Activated naive CD4-positive, alpha-beta T cell treated with anti-CD3 and anti-CD28 coated beads, Interleukin-2, amount 10 ng/mL, durations not matched to agents 7 days and 5 days (primary cell): ENCODE data around the gene TRIM2.
A peak's percentile ranks its signal among the peaks of the same experiment; 100 is the strongest.
"Not testable (repeated sequence)": the region's sequence is repeated elsewhere in the genome, so short reads cannot be mapped to it uniquely, and the experiment has no call there.

Experiments used
- CTCF ChIA-PET: fragments of 350-600 bp; sonication (Branson Sonifier 250); formaldehyde crosslinking; loops from one replicate; lab custom pipeline; 2021; ENCODE audit warnings: antibody characterized with exemption; lab: Charles Lee
- DNase-seq: peaks from one replicate; pipeline ENCODE4 v3.0.0-alpha.2; 2020
- H3K27ac Mint-ChIP-seq: one replicate; pipeline ENCODE4 v1.8.0; 2021; ENCODE audit warnings: mild to moderate bottlenecking, moderate library complexity, mixed read lengths
- H3K27me3 Mint-ChIP-seq: one replicate; pipeline ENCODE4 v1.8.0; 2021; ENCODE audit warnings: mild to moderate bottlenecking, mixed read lengths
- H3K36me3 Mint-ChIP-seq: one replicate; pipeline ENCODE4 v1.8.0; 2021; ENCODE audit warnings: mixed read lengths
- H3K4me1 Mint-ChIP-seq: one replicate; pipeline ENCODE4 v1.8.0; 2021; ENCODE audit warnings: mixed read lengths
- H3K4me3 Mint-ChIP-seq: one replicate; pipeline ENCODE4 v1.8.0; 2021; ENCODE audit warnings: mild to moderate bottlenecking, moderate library complexity, mixed read lengths
- H3K9me3 Mint-ChIP-seq: one replicate; pipeline ENCODE4 v1.8.0; 2021; ENCODE audit warnings: mixed read lengths

Gene TRIM2

DNA sequence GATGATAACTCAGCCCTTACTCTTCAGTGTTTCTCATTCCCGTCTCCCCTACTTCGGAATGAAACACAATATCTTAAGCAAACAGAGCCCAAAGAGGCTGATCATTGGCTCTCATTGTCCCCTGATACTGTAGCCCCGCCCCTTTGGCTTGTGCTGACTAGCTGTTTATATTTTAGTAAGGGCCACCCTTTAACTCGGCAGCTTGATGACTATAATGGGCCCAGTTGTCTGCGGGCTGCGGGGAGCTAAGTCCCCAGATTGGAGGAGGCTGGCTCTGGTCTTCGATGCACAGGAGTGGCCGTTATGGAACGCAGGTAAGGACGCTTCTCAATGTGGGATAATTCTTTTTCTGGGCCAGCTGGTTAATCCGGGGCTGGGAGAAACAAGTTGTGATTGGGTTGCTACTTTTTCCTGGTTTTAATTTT lies at the start of gene TRIM2:
Gene TRIM2, plus strand, starts transcription at position 197 of the 425 bp plus-strand sequence. Its CDS starts 88 bp downstream, at position 285.
- no peak for DNase-seq
- Mint-ChIP-seq H3K9me3 (no peaks in the 10 kb centered on the region), H3K27me3 (peaks cover 34% of the 10 kb centered on the region), H3K27ac (peak within 1 kb of the TSS; percentile 7), H3K4me3 (peak within 1 kb of the TSS; percentile 43), H3K36me3 (no peaks in the 10 kb centered on the region), H3K4me1 (peaks cover 26% of the 10 kb centered on the region)
- CTCF ChIA-PET = interaction anchor here (0.6 kb wide), 1 partner anchor 114 kb away, joined by 3 read pairs; no protein-coding TSS in a partner anchor

DNA sequence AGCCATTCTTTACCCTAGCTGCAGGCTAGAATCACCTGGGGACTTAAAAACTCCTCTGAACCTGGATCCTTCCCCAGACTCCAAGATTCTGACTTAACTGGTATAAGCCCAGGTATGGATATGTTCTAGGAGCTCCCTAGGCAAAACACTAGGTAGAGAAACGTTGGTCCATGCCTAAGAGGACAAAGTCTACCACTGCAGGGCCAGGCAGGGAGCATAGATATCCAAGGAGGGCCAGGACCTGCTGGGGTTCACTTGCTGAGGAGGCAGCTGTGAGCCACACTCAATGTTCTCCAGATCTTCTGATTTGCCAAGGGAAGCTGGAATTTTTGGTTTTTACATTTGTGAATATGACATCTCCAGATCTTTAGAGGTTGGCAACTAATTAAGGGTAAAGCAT lies 48.6 kb upstream of the TRIM2 start:
- Mint-ChIP-seq H3K4me1 (peaks cover 50% of the 10 kb centered on the region), H3K27ac (no peak overlapping the region), H3K4me3 (no peak overlapping the region), H3K27me3 (peaks cover 52% of the 10 kb centered on the region), H3K9me3 (no peaks in the 10 kb centered on the region), H3K36me3 (no peaks in the 10 kb centered on the region)
- CTCF ChIA-PET = interaction anchor here (0.6 to 2.8 kb wide), 9 partner anchors 11 to 496 kb away, joined by 3 to 20 read pairs (median 3); no protein-coding TSS in a partner anchor
- no peak for DNase-seq

DNA sequence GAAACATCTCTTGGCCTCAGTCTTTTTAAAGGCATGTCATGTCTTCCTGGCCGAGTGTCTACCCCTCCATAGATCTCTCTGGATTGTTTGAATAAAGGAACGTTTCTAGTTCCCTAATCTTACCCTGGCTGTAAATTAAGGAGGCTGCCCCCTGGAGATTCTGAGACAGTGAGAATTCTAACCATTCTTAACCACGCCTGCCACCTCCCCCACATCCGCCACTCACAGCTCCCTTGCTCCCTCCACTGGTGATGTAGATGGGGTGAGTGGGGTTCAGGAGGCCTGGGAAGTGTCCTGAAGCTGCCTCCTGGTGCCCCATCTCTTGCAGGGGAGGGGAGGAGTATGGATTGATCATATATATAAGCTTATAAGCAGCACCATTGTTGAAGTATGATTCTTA lies 48.0 kb upstream of the TRIM2 start:
- no peak overlapping the region for H3K4me3 Mint-ChIP-seq
- H3K27me3 Mint-ChIP-seq = peaks cover 50% of the 10 kb centered on the region
- DNase-seq = peak; percentile 50
- no peaks in the 10 kb centered on the region for H3K36me3 Mint-ChIP-seq
- no peaks in the 10 kb centered on the region for H3K9me3 Mint-ChIP-seq
- peaks cover 50% of the 10 kb centered on the region for H3K4me1 Mint-ChIP-seq
- no peak overlapping the region for H3K27ac Mint-ChIP-seq
- CTCF ChIA-PET = interaction anchor here (0.6 to 2.8 kb wide), 9 partner anchors 11 to 495 kb away, joined by 3 to 20 read pairs (median 3); no protein-coding TSS in a partner anchor

DNA sequence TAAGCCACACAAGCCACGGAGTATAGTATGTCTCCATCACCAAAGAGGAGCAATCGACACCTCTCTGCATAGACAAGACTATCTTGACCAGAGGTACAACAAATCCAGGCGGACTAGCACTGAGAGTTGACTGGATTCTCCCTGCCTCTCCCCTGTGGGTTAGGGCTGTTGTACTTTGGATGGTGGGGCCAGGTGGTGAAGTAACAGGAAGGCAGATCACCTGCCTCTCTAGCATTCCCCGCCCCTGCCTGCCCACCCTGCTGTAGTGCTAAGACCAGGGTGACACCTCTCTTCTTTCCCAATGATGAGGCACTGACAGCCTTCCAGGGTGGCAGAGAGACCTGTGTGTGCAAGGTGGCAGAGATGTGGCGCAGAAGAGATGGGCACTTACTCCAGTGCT lies 47.5 kb upstream of the TRIM2 start:
- Mint-ChIP-seq H3K9me3 (no peaks in the 10 kb centered on the region), H3K27me3 (peaks cover 45% of the 10 kb centered on the region), H3K4me3 (no peak overlapping the region), H3K27ac (no peak overlapping the region), H3K4me1 (peaks cover 48% of the 10 kb centered on the region), H3K36me3 (no peaks in the 10 kb centered on the region)
- CTCF ChIA-PET = interaction anchor here (1.1 to 2.8 kb wide), 7 partner anchors 10 to 76 kb away, joined by 3 to 20 read pairs (median 4); no protein-coding TSS in a partner anchor
- DNase-seq = no peak

DNA sequence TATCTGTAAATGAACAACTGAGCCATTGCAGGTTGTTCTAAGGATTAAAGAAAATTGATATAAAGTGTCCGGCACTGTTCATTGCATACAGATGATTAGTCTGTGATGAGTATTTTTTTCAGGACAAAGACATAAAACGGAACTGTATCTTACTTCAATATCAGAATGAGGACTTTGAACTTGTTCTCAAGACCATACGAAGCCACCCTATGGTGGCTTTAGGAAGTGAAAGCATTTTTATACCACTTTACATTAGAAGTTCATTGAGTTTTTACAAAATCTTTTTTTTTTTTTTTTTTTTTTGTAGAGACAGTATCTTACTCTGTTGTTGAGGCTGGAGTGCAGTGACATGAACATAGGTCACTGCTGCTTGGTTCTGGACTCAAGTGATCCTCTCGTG lies 45.2 kb upstream of the TRIM2 start:
- H3K4me1 Mint-ChIP-seq = peaks cover 27% of the 10 kb centered on the region
- no peak overlapping the region for H3K4me3 Mint-ChIP-seq
- H3K9me3 Mint-ChIP-seq = no peaks in the 10 kb centered on the region
- H3K27me3 Mint-ChIP-seq = peaks cover 25% of the 10 kb centered on the region
- no peaks in the 10 kb centered on the region for H3K36me3 Mint-ChIP-seq
- no peak for DNase-seq
- CTCF ChIA-PET = interaction anchor here (1.1 to 1.9 kb wide), 4 partner anchors 17 to 159 kb away, joined by 4 to 6 read pairs (median 4); no protein-coding TSS in a partner anchor
- no peak overlapping the region for H3K27ac Mint-ChIP-seq

DNA sequence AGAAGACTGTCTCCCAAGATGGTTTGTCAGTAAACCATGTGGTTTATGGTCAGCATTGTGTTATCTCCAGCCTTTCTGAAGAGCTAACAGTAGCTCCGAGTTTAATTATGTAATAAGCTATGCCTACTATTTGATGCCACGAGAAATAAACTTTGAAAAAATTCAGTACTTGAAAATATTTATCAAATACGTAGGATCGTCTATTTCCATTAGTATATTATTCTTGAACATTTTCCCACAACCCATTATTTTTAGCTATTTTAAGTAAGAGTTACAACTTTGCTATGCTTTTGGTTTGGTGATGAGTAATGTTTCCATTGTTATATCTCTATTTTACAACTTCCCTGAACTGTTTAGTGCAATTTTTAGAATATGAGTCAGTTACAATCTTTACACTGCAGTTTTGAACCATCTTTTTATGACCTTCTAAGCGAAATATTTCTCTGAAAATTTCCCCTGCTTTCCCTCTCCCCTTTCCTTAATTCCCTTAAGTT lies 44.5 kb upstream of the TRIM2 start:
- Mint-ChIP-seq H3K4me1 (peaks cover 20% of the 10 kb centered on the region), H3K36me3 (no peaks in the 10 kb centered on the region), H3K27ac (no peak overlapping the region), H3K27me3 (peaks cover 25% of the 10 kb centered on the region), H3K4me3 (no peak overlapping the region), H3K9me3 (no peaks in the 10 kb centered on the region)
- CTCF ChIA-PET = interaction anchor here (1.0 to 1.9 kb wide), 5 partner anchors 17 to 360 kb away, joined by 3 to 6 read pairs (median 4); no protein-coding TSS in a partner anchor
- no peak for DNase-seq

DNA sequence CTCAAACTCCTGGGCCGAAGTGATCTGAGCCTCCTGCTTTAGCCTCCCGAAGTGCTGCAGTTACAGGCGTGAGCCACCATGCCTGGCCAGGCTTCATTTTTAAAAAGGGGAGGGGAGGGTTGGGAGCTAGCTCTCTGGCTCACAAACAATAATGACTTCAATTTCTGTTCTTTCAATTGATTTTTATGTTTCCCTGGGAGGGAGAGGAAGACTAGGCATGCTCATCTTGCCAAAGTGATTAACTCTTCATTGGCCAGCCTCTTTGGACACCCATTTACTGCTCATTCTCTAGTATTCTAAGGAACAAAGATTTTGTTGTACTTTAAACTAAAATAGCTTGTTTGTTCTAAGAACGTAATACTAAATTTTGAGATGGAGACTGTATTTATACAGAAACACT lies 43.4 kb upstream of the TRIM2 start:
- Mint-ChIP-seq H3K4me3 (no peak overlapping the region), H3K9me3 (peaks cover 1% of the 10 kb centered on the region), H3K27me3 (peaks cover 18% of the 10 kb centered on the region), H3K4me1 (peaks cover 12% of the 10 kb centered on the region), H3K36me3 (peaks cover 1% of the 10 kb centered on the region), H3K27ac (no peak overlapping the region)
- CTCF ChIA-PET = interaction anchor here (0.6 to 1.9 kb wide), 5 partner anchors 18 to 223 kb away, joined by 3 to 6 read pairs (median 4); no protein-coding TSS in a partner anchor
- DNase-seq = no peak

DNA sequence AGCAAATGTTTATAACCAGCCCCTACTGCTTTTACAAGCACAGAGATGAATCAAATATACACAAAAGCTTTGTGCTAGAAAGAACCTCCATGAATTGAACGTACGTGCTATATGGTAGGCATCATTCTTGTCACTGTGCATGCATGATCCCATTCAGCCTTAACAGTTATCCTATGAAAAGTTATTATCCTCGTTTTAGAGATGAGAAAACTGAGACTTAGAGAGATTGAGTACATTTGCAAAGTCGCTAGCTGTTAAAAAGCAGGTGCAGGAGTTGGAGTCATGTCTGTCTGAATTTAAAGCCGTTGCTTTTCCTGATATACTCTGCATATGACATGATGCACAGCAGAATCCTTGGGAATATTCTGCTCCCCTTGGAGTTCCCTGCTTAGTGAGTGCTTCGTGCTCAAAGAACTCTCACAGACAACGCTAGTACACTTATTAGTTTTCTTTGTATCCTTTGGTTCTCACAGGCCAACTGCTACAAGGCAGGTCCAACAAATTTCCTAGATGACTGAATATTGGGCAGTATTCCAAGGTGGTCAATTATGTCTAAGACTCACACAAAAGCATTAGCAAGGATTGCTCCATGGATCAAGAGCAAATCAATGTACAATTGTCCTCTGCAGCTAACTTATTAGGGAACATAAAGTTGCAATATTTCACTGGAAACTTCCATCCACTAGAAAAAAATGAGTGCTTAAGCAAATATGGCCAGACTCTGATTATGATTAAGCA lies 42.8 kb upstream of the TRIM2 start:
- Mint-ChIP-seq H3K4me3 (no peak overlapping the region), H3K4me1 (peaks cover 6% of the 10 kb centered on the region), H3K9me3 (peaks cover 1% of the 10 kb centered on the region), H3K36me3 (peaks cover 1% of the 10 kb centered on the region), H3K27me3 (peaks cover 20% of the 10 kb centered on the region), H3K27ac (no peak overlapping the region)
- CTCF ChIA-PET = interaction anchor here (0.9 to 1.9 kb wide), 2 partner anchors 34 to 223 kb away, joined by 4 to 6 read pairs; no protein-coding TSS in a partner anchor
- DNase-seq = no peak

DNA sequence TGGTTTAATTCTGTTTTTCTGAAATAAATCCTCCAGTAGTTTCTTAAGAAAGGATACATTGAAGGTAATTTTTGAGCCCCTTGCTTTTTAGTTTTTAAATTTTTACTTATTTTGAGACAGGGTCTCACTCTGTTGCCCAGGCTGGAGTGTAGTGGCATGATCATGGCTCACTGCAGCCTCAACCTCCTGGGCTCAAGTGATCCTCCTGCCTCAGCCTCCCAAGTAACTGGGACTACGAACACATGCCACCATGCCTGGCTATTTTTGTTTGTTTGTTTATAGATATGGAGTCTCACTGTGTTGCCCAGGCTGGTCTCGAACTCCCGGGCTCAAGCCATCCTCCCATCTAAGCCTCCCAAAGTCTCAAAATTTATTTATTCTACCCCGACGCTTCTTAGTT lies 39.0 kb upstream of the TRIM2 start:
- not testable (repeated sequence) for DNase-seq, H3K4me3 Mint-ChIP-seq, H3K4me1 Mint-ChIP-seq, H3K27ac Mint-ChIP-seq, H3K9me3 Mint-ChIP-seq, H3K36me3 Mint-ChIP-seq
- CTCF ChIA-PET = interaction anchor here (1.5 kb wide), 1 partner anchor 484 kb away, joined by 4 read pairs; no protein-coding TSS in a partner anchor
- H3K27me3 Mint-ChIP-seq = peaks cover 18% of the 10 kb centered on the region

DNA sequence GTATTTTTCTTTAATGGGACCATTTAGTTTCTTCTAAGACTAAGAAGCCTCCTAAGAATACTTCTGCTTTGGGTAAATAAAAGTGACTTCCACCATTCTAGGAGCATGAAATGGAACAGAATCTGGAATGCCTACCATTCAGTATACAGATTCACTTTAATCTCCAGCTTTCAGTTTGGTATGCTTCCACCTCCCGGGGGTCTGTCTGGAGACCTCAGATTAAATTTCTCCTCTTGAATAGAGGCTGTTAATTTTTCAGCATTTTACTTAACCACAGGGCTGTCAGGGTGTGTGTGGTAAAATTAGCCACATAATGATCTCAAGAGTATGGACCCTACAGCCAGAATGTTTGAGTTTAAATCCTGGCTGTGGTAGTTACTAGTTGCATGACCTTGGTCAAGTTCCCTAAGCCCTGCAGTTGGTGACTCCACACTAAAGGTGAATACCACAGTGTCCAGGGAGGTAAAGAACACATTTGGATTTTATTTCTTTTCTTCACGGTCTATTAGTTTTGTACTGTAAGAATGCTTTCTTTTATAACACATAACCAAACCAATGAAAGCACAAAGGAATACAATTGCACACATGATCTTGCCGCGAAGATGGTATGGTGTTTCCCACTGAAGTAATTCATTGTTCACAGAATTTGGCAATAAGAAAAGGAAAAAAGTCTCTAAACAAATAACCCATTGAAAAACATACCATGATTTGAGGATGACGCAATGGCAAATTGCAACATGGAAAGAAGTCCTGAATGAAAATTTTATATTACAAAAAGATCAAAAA lies 37.3 kb upstream of the TRIM2 start:
- Mint-ChIP-seq H3K27me3 (peaks cover 18% of the 10 kb centered on the region), H3K4me1 (no peaks in the 10 kb centered on the region), H3K9me3 (peaks cover 1% of the 10 kb centered on the region), H3K27ac (no peak overlapping the region), H3K36me3 (peaks cover 1% of the 10 kb centered on the region), H3K4me3 (no peak overlapping the region)
- CTCF ChIA-PET = no interaction called here
- DNase-seq = no peak

DNA sequence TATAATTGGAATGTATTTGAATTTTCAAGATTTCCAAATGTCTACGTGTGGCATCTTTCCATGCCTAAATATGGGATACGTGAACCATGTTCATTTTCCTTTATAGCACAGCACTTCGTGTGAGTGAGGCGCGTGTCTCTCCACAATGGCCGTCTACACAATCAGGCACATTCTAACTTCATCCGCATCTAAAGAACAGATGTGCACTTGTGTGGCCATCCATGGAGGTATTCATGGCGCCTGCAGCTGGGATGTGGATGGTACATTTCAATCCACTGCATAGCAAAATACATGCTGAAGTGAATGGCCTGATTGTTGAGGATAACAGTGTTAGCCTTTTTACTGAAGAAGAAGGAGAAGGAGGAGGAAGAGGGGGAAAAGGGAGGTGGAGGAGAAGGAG lies 34.5 kb upstream of the TRIM2 start:
- peak overlapping the region; percentile 43 for H3K27ac Mint-ChIP-seq
- H3K27me3 Mint-ChIP-seq = peaks cover 18% of the 10 kb centered on the region
- no peaks in the 10 kb centered on the region for H3K4me1 Mint-ChIP-seq
- peaks cover 1% of the 10 kb centered on the region for H3K36me3 Mint-ChIP-seq
- peaks cover 1% of the 10 kb centered on the region for H3K9me3 Mint-ChIP-seq
- no peak overlapping the region for H3K4me3 Mint-ChIP-seq
- DNase-seq = no peak
- CTCF ChIA-PET = no interaction called here

DNA sequence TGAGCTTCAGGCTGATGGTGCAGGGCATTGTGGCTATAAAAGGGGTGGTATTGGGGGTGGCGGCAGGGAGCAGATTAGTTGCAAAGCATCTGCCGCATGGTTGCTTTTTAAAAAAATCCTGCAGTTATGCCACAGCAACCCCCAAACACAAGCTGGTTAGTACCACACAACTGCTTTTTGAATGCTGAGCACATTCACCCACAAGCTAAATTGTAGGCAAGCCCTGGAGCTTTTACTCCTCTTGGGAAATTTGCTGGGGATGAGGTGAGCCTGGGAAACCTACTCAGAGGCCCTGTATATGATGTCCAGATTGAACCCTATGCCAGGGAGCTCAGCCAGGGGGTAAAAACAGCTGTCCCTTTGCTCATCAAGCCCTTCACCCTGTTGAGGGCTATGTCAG lies 33.8 kb upstream of the TRIM2 start:
- Mint-ChIP-seq H3K27ac (no peak overlapping the region), H3K4me1 (no peaks in the 10 kb centered on the region), H3K9me3 (no peaks in the 10 kb centered on the region), H3K36me3 (no peaks in the 10 kb centered on the region), H3K4me3 (no peak overlapping the region), H3K27me3 (peaks cover 18% of the 10 kb centered on the region)
- DNase-seq = no peak
- CTCF ChIA-PET = no interaction called here

DNA sequence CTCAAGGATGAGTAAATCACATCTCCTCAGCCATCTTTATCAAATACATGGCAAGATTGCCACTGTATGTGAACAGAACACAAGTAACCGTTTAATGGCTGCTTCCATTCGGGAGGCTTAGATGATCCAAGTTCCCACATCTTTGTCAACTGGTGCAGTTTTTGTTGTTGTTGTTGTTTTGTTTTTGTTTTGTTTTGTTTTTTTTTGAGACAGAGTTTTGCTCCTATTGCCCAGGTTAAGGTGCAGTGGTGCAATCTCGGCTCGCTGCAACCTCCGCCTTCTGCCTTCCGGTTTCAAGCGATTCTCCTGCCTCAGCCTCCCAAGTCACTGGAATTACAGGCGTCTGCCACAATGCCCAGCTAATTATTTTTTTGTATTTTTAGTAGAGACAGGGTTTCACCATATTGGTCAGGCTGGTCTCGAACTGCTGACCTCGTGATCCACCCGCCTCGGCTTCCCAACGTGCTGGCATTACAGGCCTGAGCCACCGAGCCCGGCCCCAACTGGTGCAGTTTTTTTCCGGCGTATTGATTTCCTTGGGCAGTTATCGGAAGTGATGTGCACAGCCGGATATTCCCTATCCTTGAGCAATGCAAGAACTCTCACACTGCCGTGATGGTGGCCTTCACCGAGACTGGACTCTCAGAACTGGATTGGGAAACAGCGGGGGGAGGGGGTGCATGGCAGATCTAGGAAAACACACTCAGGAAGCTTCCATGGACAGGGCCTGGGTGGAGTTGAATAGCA lies 29.2 kb upstream of the TRIM2 start:
- Mint-ChIP-seq H3K4me3 (no peak overlapping the region), H3K4me1 (no peaks in the 10 kb centered on the region), H3K9me3 (no peaks in the 10 kb centered on the region), H3K27ac (no peak overlapping the region), H3K36me3 (no peaks in the 10 kb centered on the region), H3K27me3 (peaks cover 7% of the 10 kb centered on the region)
- CTCF ChIA-PET = no interaction called here
- no peak for DNase-seq
